ENCODE results near the gene HRCT1.

GRCh38 chr9:35903049-35903448 is 3.0 kb upstream of the HRCT1 start:
- TF ChIP-seq POLR2A (IDR thresholded peaks at IDR 0.05) (no peak), CTCF (IDR thresholded peaks at IDR 0.05) (peak; percentile 69 to 86 (median 76)), POLR2AphosphoS5 (IDR thresholded peaks at IDR 0.05) (no peak)
